Osteocyte (in vitro differentiated cells): ENCODE results near the gene PTPRN2. TPM values are rescaled to one million over a fixed set of nuclear protein-coding genes. Genes with fewer than 3 reads are reported as not detected.

Source experiments
- DNase-seq: peaks from one replicate; pipeline ENCODE4 v3.0.0; 2021; ENCODE audit warnings: mixed read lengths; ENCODE audit not compliant: unreplicated experiment; ENCODE audit errors: extremely low spot score
- H3K27ac Mint-ChIP-seq: one replicate; pipeline ENCODE4 v1.8.0; 2021; ENCODE audit warnings: mild to moderate bottlenecking, mixed read lengths; ENCODE audit not compliant: unreplicated experiment
- H3K27me3 Mint-ChIP-seq: one replicate; pipeline ENCODE4 v1.8.0; 2021; ENCODE audit warnings: mixed read lengths; ENCODE audit not compliant: unreplicated experiment
- H3K36me3 Mint-ChIP-seq: one replicate; pipeline ENCODE4 v1.8.0; 2021; ENCODE audit warnings: mixed read lengths; ENCODE audit not compliant: unreplicated experiment
- H3K4me1 Mint-ChIP-seq: one replicate; pipeline ENCODE4 v1.8.0; 2021; ENCODE audit warnings: mixed read lengths; ENCODE audit not compliant: unreplicated experiment
- H3K4me3 Mint-ChIP-seq: one replicate; pipeline ENCODE4 v1.8.0; 2021; ENCODE audit warnings: mild to moderate bottlenecking, moderate library complexity, mixed read lengths; ENCODE audit not compliant: unreplicated experiment
- H3K9me3 Mint-ChIP-seq: one replicate; pipeline ENCODE4 v1.8.0; 2021; ENCODE audit warnings: mixed read lengths; ENCODE audit not compliant: unreplicated experiment
- CTCF ChIP-seq: fragments of 200-600 bp; sonication (generic); IDR thresholded peaks from 2 replicates; pipeline ENCODE4 v1.5.0; 2021; ENCODE audit warnings: antibody characterized with exemption, mild to moderate bottlenecking, moderate library complexity
- total RNA-seq: library from RNA; stranded (reverse); gene quantifications from 2 replicates; pipeline ENCODE4 v1.2.1, GENCODE V29; 2021

Gene PTPRN2
- total RNA-seq, 1 donor from 2014 or later: 0.59 TPM

GRCh38 chr7:157832006-157832405, 755.6 kb downstream of the PTPRN2 start:
- no peak for TF ChIP-seq CTCF
- Mint-ChIP-seq H3K4me3 (no peak overlapping the region), H3K4me1 (no peaks in the 10 kb centered on the region)

GRCh38 chr7:157831143-157831905, 756.3 kb downstream of the PTPRN2 start:
- peaks cover 9% of the 10 kb centered on the region for H3K9me3 Mint-ChIP-seq
- no peak overlapping the region for H3K4me3 Mint-ChIP-seq
- H3K4me1 Mint-ChIP-seq: no peaks in the 10 kb centered on the region
- DNase-seq: no peak
- TF ChIP-seq CTCF: no peak
- H3K27me3 Mint-ChIP-seq: no peaks in the 10 kb centered on the region
- H3K27ac Mint-ChIP-seq: no peak overlapping the region
- H3K36me3 Mint-ChIP-seq: no peaks in the 10 kb centered on the region

More at GRCh38 chr7:157832006-157832405, 755.6 kb downstream of the PTPRN2 start:
- Mint-ChIP-seq H3K27me3 (no peaks in the 10 kb centered on the region), H3K27ac (no peak overlapping the region), H3K36me3 (no peaks in the 10 kb centered on the region), H3K9me3 (peaks cover 11% of the 10 kb centered on the region)
- no peak for DNase-seq

GRCh38 chr7:157830331-157830730, 757.3 kb downstream of the PTPRN2 start:
- H3K4me3 Mint-ChIP-seq: no peak overlapping the region
- no peak overlapping the region for H3K27ac Mint-ChIP-seq
- no peaks in the 10 kb centered on the region for H3K27me3 Mint-ChIP-seq
- no peaks in the 10 kb centered on the region for H3K4me1 Mint-ChIP-seq
- peaks cover 6% of the 10 kb centered on the region for H3K9me3 Mint-ChIP-seq
- no peaks in the 10 kb centered on the region for H3K36me3 Mint-ChIP-seq
- no peak for DNase-seq
- TF ChIP-seq CTCF: no peak

GRCh38 chr7:157829491-157829890, 758.1 kb downstream of the PTPRN2 start:
- no peaks in the 10 kb centered on the region for H3K27me3 Mint-ChIP-seq

More at GRCh38 chr7:157829491-157829890, 758.1 kb downstream of the PTPRN2 start:
- Mint-ChIP-seq H3K4me1 (no peaks in the 10 kb centered on the region), H3K4me3 (no peak overlapping the region), H3K9me3 (peaks cover 6% of the 10 kb centered on the region), H3K36me3 (no peaks in the 10 kb centered on the region), H3K27ac (no peak overlapping the region)
- no peak for DNase-seq
- TF ChIP-seq CTCF: no peak
